HG02571 (cell line): ENCODE measurements around the gene POC1B.

Experiments
- ATAC-seq: cut with Tn5 transposase; IDR thresholded peaks from one replicate; pipeline ENCODE4 v1.9.1; 2021; ENCODE audit warnings: mild to moderate bottlenecking, moderate library complexity; ENCODE audit not compliant: unreplicated experiment

POC1B gene

GRCh38 chr12:89525824-89526770 lies at the start of gene POC1B:
Gene POC1B (minus strand): TSS chr12:89526047. CDS start chr12:89525895, 152 bp downstream.
- ATAC-seq, result peak; percentile 72

- ATAC-seq, result no peak
These were observed 49.5 kb upstream of the POC1B start for GRCh38 chr12:89575374-89575773.

GRCh38 chr12:89574736-89575208 lies 48.9 kb upstream of the POC1B start:
- ATAC-seq, result no peak

- ATAC-seq, result no peak
These were observed 47.4 kb upstream of the POC1B start for GRCh38 chr12:89573051-89573810.

- ATAC-seq, result no peak
These were observed 45.8 kb upstream of the POC1B start for GRCh38 chr12:89571491-89572195.

GRCh38 chr12:89568484-89568883 lies 42.6 kb upstream of the POC1B start:
- ATAC-seq, result no peak

- ATAC-seq, result no peak
These were observed 41.9 kb upstream of the POC1B start for GRCh38 chr12:89567691-89568239.

- ATAC-seq, result no peak
These were observed 40.8 kb upstream of the POC1B start for GRCh38 chr12:89566615-89567014.

- ATAC-seq, result no peak
These were observed 39.2 kb upstream of the POC1B start for GRCh38 chr12:89565002-89565401.

GRCh38 chr12:89559753-89560152 lies 33.9 kb upstream of the POC1B start:
- ATAC-seq, result no peak

- ATAC-seq, result no peak
These were observed 31.1 kb upstream of the POC1B start for GRCh38 chr12:89556976-89557375.

- no peak for ATAC-seq
These were observed 26.5 kb upstream of the POC1B start for GRCh38 chr12:89552376-89552775.

GRCh38 chr12:89551747-89552146 lies 25.9 kb upstream of the POC1B start:
- ATAC-seq, result no peak

GRCh38 chr12:89547101-89547500 lies 21.3 kb upstream of the POC1B start:
- ATAC-seq, result no peak

- ATAC-seq, result no peak
These were observed 20.3 kb upstream of the POC1B start for GRCh38 chr12:89546151-89546550.

GRCh38 chr12:89544681-89545184 lies 18.9 kb upstream of the POC1B start:
- no peak for ATAC-seq

- ATAC-seq, result no peak
These were observed 18.2 kb upstream of the POC1B start for GRCh38 chr12:89544022-89544421.

GRCh38 chr12:89542912-89543592 lies 17.2 kb upstream of the POC1B start:
- ATAC-seq, result peak; percentile 83

- no peak for ATAC-seq
These were observed 16.4 kb upstream of the POC1B start for GRCh38 chr12:89542236-89542635.

- no peak for ATAC-seq
These were observed 14.7 kb upstream of the POC1B start for GRCh38 chr12:89540586-89540985.
